Motor neuron (in vitro differentiated cells): ENCODE results near the gene GOT1. TPM values are rescaled to one million over a fixed set of nuclear protein-coding genes. Genes with fewer than 3 reads are reported as not detected.

Source experiments
- ATAC-seq, 8 experiments: fragments of 200-7000 bp; cut with Tn5 transposase; replicated peaks in 6 of 8; 2 replicates each; pipeline ENCODE4 v1.8.0; 2021; ENCODE audit warnings: mild to moderate bottlenecking in 8 of 8, moderate library complexity in 8 of 8
- H3K27ac ChIP-seq, 2 donors: fragments of 250-450 bp; sonication (Bioruptor Pico); 2 replicates each; pipeline ENCODE4 v1.9.0; 2021; ENCODE audit warnings: antibody characterized with exemption in 2 of 2, mild to moderate bottlenecking in 2 of 2, moderate library complexity in 1 of 2
- H3K4me1 ChIP-seq, 2 donors: fragments of 250-450 bp; sonication (Bioruptor Pico); replicated peaks in 1 of 2; 2 replicates each; pipeline ENCODE4 v1.6.1; 2021; ENCODE audit warnings: antibody characterized with exemption in 2 of 2, mild to moderate bottlenecking in 2 of 2, moderate library complexity in 1 of 2
- H3K4me3 ChIP-seq, 5 donors: fragments of 250-450 bp; sonication (Bioruptor Pico); 2 replicates each; pipeline ENCODE4 v1.9.0; 2021; ENCODE audit warnings: antibody characterized with exemption in 5 of 5, mild to moderate bottlenecking in 5 of 5, moderate library complexity in 4 of 5
- WGBS, 10 experiments: fragments of 450-650 bp; shearing (Covaris generic); methylation state at CpG; one replicate each; pipeline ENCODE4 v1.0.0; 2022; 5-methylcytosine and 5-hydroxymethylcytosine counted together
- in situ Hi-C, 9 experiments: fragments of 400-800 bp; cut with MboI; loops; one replicate each; pipeline ENCODE4 v1.15.0; 2021; ENCODE audit warnings: low sequenced_read_pairs in 9 of 9, low pct_unique_long_range_greater_than_20kb in 2 of 9; ENCODE audit not compliant: unreplicated experiment in 9 of 9
- total RNA-seq, 8 experiments: library from RNA; unstranded; fragments of 300-600 nt; gene quantifications; 2 replicates each; pipeline versions ENCODE4 v1.2.3 to v1.2.4, GENCODE V29; 2022

GOT1 gene
- total RNA-seq, 8 experiments from 2014 or later, result 21.3 to 97.7 (median 50.1) TPM

GRCh38 chr10:99411546-99411945 lies 18.9 kb downstream of the GOT1 start:
- in situ Hi-C loops, result no loop called here
- Histone ChIP-seq H3K27ac (no peak overlapping the region), H3K4me3 (no peak overlapping the region), H3K4me1 (no peaks in the 10 kb centered on the region)
- WGBS, 10 experiments, result 79 to 100% (median 89%) methylated on average over 1 to 2 of the region's 2 CpGs; no CpG with 5 or more reads in 2 of the 10 experiments
- ATAC-seq, result no peak

- WGBS, 10 experiments, result 78 to 100% (median 84%) methylated on average over 1 to 3 of the region's 4 CpGs; no CpG with 5 or more reads in 4 of the 10 experiments
Observed at GRCh38 chr10:99410876-99411275, 19.5 kb downstream of the GOT1 start.

GRCh38 chr10:99410146-99410545 lies 20.3 kb downstream of the GOT1 start:
- H3K4me3 ChIP-seq, result no peak overlapping the region
- 0 to 100% (median 57%) methylated on average over 1 of the region's 1 CpG; no CpG with 5 or more reads in 2 of the 10 experiments for WGBS, 10 experiments

More at GRCh38 chr10:99410876-99411275, 19.5 kb downstream of the GOT1 start:
- H3K27ac ChIP-seq, result no peak overlapping the region
- H3K4me3 ChIP-seq, result no peak overlapping the region
- no peaks in the 10 kb centered on the region for H3K4me1 ChIP-seq
- in situ Hi-C loops, result no loop called here
- ATAC-seq, result peak in 1 of 8 experiments; percentile 14

GRCh38 chr10:99406149-99406548 lies 24.3 kb downstream of the GOT1 start:
- Histone ChIP-seq H3K4me3 (no peak overlapping the region), H3K4me1 (no peaks in the 10 kb centered on the region), H3K27ac (no peak overlapping the region)
- in situ Hi-C loops, result no loop called here
- no peak for ATAC-seq
- 88 to 100% (median 100%) methylated on average over 1 to 3 of the region's 3 CpGs; no CpG with 5 or more reads in 4 of the 10 experiments for WGBS, 10 experiments

More at GRCh38 chr10:99410146-99410545, 20.3 kb downstream of the GOT1 start:
- H3K27ac ChIP-seq, result no peak overlapping the region
- in situ Hi-C loops, result no loop called here
- peak in 3 of 8 experiments; percentile 69 to 88 (median 69) for ATAC-seq
- H3K4me1 ChIP-seq, result no peaks in the 10 kb centered on the region

GRCh38 chr10:99403674-99404073 lies 26.8 kb downstream of the GOT1 start:
- in situ Hi-C loops, result no loop called here
- WGBS, 10 experiments, result 80 to 100% (median 92%) methylated on average over 1 to 8 of the region's 9 CpGs; no CpG with 5 or more reads in 2 of the 10 experiments
- Histone ChIP-seq H3K4me3 (no peak overlapping the region), H3K27ac (no peak overlapping the region), H3K4me1 (no peaks in the 10 kb centered on the region)
- ATAC-seq, result no peak

GRCh38 chr10:99399664-99400063 lies 30.8 kb downstream of the GOT1 start:
- in situ Hi-C loops, result no loop called here
- 100% methylated on average over 1 to 3 of the region's 3 CpGs; no CpG with 5 or more reads in 4 of the 10 experiments for WGBS, 10 experiments
- Histone ChIP-seq H3K4me1 (no peaks in the 10 kb centered on the region), H3K27ac (no peak overlapping the region), H3K4me3 (no peak overlapping the region)
- peak in 1 of 8 experiments; percentile 52 for ATAC-seq

- Histone ChIP-seq H3K27ac (no peak overlapping the region), H3K4me1 (peaks cover 0 to 2% of the 10 kb centered on the region in 2 donors)
Observed at GRCh38 chr10:99396471-99396870, 34.0 kb downstream of the GOT1 start.

GRCh38 chr10:99395750-99396445 lies 34.5 kb downstream of the GOT1 start:
- WGBS, 10 experiments, result 20 to 100% (median 80%) methylated on average over 1 of the region's 2 CpGs; no CpG with 5 or more reads in 3 of the 10 experiments
- in situ Hi-C loops, result no loop called here
- H3K4me1 ChIP-seq, result peaks cover 0 to 2% of the 10 kb centered on the region in 2 donors
- ATAC-seq, result peak in 1 of 8 experiments; percentile 80
- no peak overlapping the region for H3K27ac ChIP-seq
- no peak overlapping the region for H3K4me3 ChIP-seq

More at GRCh38 chr10:99396471-99396870, 34.0 kb downstream of the GOT1 start:
- in situ Hi-C loops, result no loop called here
- H3K4me3 ChIP-seq, result no peak overlapping the region
- 41 to 100% (median 88%) methylated on average over 1 to 3 of the region's 3 CpGs; no CpG with 5 or more reads in 3 of the 10 experiments for WGBS, 10 experiments
- ATAC-seq, result no peak

GRCh38 chr10:99394761-99395386 lies 35.5 kb downstream of the GOT1 start:
- in situ Hi-C loops, result no loop called here
- peaks cover 0 to 2% of the 10 kb centered on the region in 2 donors for H3K4me1 ChIP-seq
- no peak overlapping the region for H3K27ac ChIP-seq
- WGBS, 10 experiments, result 40 to 96% (median 89%) methylated on average over 1 to 6 of the region's 7 CpGs; no CpG with 5 or more reads in 2 of the 10 experiments
- ATAC-seq, result no peak
- no peak overlapping the region for H3K4me3 ChIP-seq

- Histone ChIP-seq H3K27ac (no peak overlapping the region), H3K4me3 (no peak overlapping the region), H3K4me1 (peaks cover 0 to 2% of the 10 kb centered on the region in 2 donors)
- ATAC-seq, result no peak
- in situ Hi-C loops, result no loop called here
- 20 to 100% (median 96%) methylated on average over 1 to 8 of the region's 8 CpGs; no CpG with 5 or more reads in 3 of the 10 experiments for WGBS, 10 experiments
Observed at GRCh38 chr10:99394256-99394655, 36.2 kb downstream of the GOT1 start.

- 69 to 100% (median 92%) methylated on average over 1 to 4 of the region's 5 CpGs; no CpG with 5 or more reads in 3 of the 10 experiments for WGBS, 10 experiments
- peaks cover 0 to 2% of the 10 kb centered on the region in 2 donors for H3K4me1 ChIP-seq
- no peak overlapping the region for H3K27ac ChIP-seq
- ATAC-seq, result peak in 2 of 8 experiments; percentile 37 to 53
- H3K4me3 ChIP-seq, result no peak overlapping the region
- in situ Hi-C loops, result no loop called here
Observed at GRCh38 chr10:99393683-99394082, 36.7 kb downstream of the GOT1 start.

GRCh38 chr10:99393036-99393435 lies 37.4 kb downstream of the GOT1 start:
- ATAC-seq, result peak in 2 of 8 experiments; percentile 50
- no peak overlapping the region for H3K27ac ChIP-seq
- peaks cover 0 to 2% of the 10 kb centered on the region in 2 donors for H3K4me1 ChIP-seq
- no peak overlapping the region for H3K4me3 ChIP-seq
- in situ Hi-C loops, result no loop called here
- 0% methylated on average over 1 of the region's 2 CpGs; no CpG with 5 or more reads in 8 of the 10 experiments for WGBS, 10 experiments

GRCh38 chr10:99391346-99391745 lies 39.1 kb downstream of the GOT1 start:
- WGBS, 10 experiments, result 93 to 100% (median 98%) methylated on average over 1 to 2 of the region's 2 CpGs; no CpG with 5 or more reads in 6 of the 10 experiments
- in situ Hi-C loops, result no loop called here
- peaks cover 0 to 2% of the 10 kb centered on the region in 2 donors for H3K4me1 ChIP-seq
- ATAC-seq, result no peak
- no peak overlapping the region for H3K27ac ChIP-seq
- H3K4me3 ChIP-seq, result no peak overlapping the region
